BLaER1 (cell line): ENCODE measurements around the gene TGIF2.

Source experiments
- H3K27ac ChIP-seq: shearing (Covaris generic); formaldehyde crosslinking; 2 replicates; pipeline ENCODE4 v1.8.1; 2022
- H3K27me3 ChIP-seq: shearing (Covaris generic); formaldehyde crosslinking; 2 replicates; pipeline ENCODE4 v1.8.1; 2022
- H3K36me3 ChIP-seq: shearing (Covaris generic); formaldehyde crosslinking; 2 replicates; pipeline ENCODE4 v1.8.1; 2022
- H3K4me1 ChIP-seq: shearing (Covaris generic); formaldehyde crosslinking; 2 replicates; pipeline ENCODE4 v1.8.1; 2022
- H3K4me2 ChIP-seq: shearing (Covaris generic); formaldehyde crosslinking; 2 replicates; pipeline ENCODE4 v1.8.1; 2022
- H3K4me3 ChIP-seq: shearing (Covaris generic); formaldehyde crosslinking; 2 replicates; pipeline ENCODE4 v1.8.1; 2022
- H3K9ac ChIP-seq: shearing (Covaris generic); formaldehyde crosslinking; 2 replicates; pipeline ENCODE4 v1.8.1; 2022
- H3K9me3 ChIP-seq: shearing (Covaris generic); formaldehyde crosslinking; 2 replicates; pipeline ENCODE4 v1.8.1; 2022
- H4K20me1 ChIP-seq: shearing (Covaris generic); formaldehyde crosslinking; 2 replicates; pipeline ENCODE4 v1.8.1; 2022
- Cebpa-rat ChIP-seq: shearing (Covaris generic); IDR thresholded peaks from 2 replicates; pipeline ENCODE4 v1.8.1; 2022

TGIF2 gene

DNA sequence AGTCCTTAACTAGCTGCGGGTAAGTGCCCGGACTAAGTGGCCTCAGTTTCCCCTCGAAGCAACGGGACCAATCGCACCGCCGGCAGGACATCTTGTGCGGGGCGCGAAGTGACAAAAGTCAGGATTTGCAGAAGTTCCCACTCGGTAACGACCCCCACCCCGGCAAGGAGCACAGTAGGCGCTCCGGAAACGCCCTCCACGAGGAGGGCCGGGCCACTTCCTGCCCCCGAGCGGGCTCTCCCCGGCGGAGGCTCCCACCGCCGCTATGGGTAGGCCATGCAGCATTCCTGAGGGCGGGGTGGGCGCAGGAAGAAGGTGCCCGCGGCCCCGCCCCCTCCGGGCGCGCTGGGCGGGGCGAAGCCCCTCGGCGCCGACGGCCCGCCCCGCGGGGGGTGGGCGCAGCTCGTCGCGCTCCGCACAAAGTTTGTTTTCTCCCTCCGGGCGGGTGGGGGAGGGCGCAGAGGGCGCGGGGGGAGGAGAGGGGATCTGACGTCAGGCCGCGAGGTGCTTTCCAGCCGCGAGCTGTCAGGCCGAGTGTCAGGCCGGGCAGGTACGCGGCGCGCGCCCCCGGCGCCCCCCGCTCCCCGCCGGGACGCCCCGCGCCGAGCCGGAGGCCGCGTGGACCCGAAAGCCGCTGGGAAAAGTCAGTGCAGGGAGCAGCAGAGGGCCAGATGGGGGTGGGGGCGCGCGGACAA, at the start of gene TGIF2:
Gene TGIF2, plus strand, starts transcription at position 495 of the 695 bp plus-strand sequence. CDS start 5,178 bp downstream, outside the sequence.
- Histone ChIP-seq H4K20me1 (peaks cover 37% of the 10 kb centered on the region), H3K27me3 (no peaks in the 10 kb centered on the region), H3K4me2 (peak within 1 kb of the TSS; percentile 98), H3K4me1 (peaks cover 37% of the 10 kb centered on the region), H3K36me3 (peaks cover 23% of the 10 kb centered on the region), H3K4me3 (peak within 1 kb of the TSS; percentile 93), H3K9me3 (no peaks in the 10 kb centered on the region), H3K9ac (peak within 1 kb of the TSS; percentile 98), H3K27ac (peak within 1 kb of the TSS; percentile 97)
- no peak for TF ChIP-seq Cebpa-rat

DNA sequence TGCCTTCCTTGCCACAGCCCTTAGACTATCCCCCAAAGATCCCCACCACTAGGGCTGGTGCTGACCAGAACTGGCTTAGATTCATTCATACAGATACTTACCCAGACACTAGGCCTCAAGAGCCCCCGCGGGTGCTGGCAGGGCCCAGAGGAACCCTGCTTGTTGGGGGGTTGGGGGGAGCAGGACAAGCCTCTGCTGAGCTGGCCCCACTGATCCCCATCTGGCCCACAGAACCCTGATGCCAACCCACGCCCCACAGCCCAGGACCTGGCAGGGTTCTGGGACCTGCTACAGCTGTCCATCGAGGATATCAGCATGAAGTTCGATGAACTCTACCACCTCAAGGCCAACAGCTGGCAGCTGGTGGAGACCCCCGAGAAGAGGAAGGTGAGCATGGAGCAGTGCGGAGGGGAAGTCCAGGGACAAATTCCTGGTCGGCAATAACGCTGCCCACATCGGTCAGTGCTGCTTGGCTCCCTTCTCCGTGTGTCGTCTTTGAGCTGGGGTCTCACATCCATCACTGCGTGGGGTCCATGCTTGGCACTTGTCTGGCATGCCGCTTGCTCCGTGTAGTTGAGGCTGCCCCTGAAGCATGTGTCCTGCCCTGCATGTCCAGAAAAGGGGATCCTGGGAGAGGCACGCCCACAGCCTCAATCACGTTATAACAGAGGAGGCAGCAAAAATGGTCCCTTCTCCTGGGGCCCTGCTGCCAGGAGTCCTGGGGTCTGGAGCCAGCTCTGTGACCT, 47.6 kb upstream of the TGIF2 start:
- peaks cover 90% of the 10 kb centered on the region for H3K36me3 ChIP-seq
- no peak overlapping the region for H3K9ac ChIP-seq
- H4K20me1 ChIP-seq, result peaks cover 15% of the 10 kb centered on the region; the same call in 1 of the 2 replicates
- H3K4me1 ChIP-seq, result peaks cover 21% of the 10 kb centered on the region
- H3K9me3 ChIP-seq, result no peaks in the 10 kb centered on the region
- H3K27me3 ChIP-seq, result no peaks in the 10 kb centered on the region
- no peak for TF ChIP-seq Cebpa-rat
- H3K27ac ChIP-seq, result peak overlapping the region; percentile 51; the same call in 1 of the 2 replicates
- H3K4me2 ChIP-seq, result peak overlapping the region; percentile 19; the same call in 1 of the 2 replicates
- H3K4me3 ChIP-seq, result no peak overlapping the region

DNA sequence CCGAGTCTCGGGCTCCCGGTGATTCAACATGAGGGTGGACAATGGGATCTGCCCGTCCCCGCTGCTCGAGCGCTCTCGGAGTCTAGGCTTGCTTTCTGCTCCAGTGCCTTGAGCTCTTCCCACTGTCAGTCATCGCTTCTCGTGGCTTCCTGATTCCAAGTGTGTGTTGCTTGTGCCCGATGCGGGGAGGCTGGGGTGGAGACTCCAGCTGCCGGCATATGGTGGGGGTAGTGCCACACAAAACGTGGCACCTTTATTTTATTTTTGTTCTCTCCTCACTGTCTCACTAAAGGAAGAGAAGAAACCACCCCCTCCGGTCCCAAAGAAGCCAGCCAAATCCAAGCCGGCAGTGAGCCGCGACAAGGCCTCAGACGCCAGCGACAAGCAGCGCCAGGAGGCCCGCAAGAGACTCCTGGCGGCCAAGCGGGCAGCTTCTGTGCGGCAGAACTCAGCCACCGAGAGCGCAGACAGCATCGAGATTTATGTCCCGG, 46.8 kb upstream of the TGIF2 start:
- Histone ChIP-seq H3K4me3 (no peak overlapping the region), H3K36me3 (peaks cover 82% of the 10 kb centered on the region), H3K27me3 (no peaks in the 10 kb centered on the region), H4K20me1 (peaks cover 9% of the 10 kb centered on the region; the same call in 1 of the 2 replicates), H3K9me3 (no peaks in the 10 kb centered on the region), H3K27ac (peak overlapping the region; percentile 51; the same call in 1 of the 2 replicates), H3K9ac (no peak overlapping the region), H3K4me1 (peaks cover 21% of the 10 kb centered on the region), H3K4me2 (peak overlapping the region; percentile 19; the same call in 1 of the 2 replicates)
- TF ChIP-seq Cebpa-rat, result no peak

DNA sequence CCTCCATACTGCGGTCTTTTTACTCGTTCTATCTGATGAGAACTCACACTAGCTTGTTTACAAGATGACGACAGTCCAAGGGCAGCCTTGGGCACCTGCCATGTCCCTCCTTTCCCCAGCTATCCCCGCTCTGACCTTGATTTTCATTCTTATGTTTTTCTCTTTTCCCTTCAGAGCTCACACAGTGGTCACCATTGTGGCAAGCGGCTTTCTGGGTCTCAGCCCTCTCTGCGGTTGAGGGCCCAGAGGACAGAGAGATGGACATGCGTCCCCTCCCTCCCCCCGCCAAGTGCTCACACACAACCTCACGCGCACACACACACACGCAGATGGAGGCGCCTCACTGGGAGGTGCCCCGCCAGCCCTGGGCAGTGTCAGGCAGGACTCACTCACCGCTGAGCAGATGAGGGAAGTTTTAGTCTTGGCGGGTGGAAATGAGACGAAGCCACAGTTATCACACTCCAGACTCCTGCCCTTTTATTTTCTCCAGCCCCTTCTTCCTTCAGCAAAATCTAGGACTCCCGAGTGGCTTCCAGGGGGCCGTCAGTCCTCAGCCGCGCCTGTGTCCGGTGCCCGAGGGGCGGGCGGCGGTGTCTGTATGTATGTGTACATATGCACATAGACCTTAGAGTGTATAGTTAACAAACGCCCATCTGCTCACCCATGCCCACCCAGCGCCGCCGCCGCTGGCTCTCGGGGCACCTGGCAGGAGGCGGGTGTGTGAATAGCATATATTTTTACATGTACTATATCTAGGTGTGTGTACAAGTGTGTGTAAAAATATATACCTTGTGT, 45.9 kb upstream of the TGIF2 start:
- Histone ChIP-seq H3K9ac (no peak overlapping the region), H3K9me3 (no peaks in the 10 kb centered on the region), H3K27ac (no peak overlapping the region), H3K27me3 (no peaks in the 10 kb centered on the region), H3K4me3 (no peak overlapping the region), H3K4me2 (no peak overlapping the region), H3K36me3 (peaks cover 73% of the 10 kb centered on the region), H4K20me1 (0 out of 2 replicates have a peak, but pooled peaks cover under 1% of the 10 kb centered on the region), H3K4me1 (peaks cover 20% of the 10 kb centered on the region)
- TF ChIP-seq Cebpa-rat, result no peak

DNA sequence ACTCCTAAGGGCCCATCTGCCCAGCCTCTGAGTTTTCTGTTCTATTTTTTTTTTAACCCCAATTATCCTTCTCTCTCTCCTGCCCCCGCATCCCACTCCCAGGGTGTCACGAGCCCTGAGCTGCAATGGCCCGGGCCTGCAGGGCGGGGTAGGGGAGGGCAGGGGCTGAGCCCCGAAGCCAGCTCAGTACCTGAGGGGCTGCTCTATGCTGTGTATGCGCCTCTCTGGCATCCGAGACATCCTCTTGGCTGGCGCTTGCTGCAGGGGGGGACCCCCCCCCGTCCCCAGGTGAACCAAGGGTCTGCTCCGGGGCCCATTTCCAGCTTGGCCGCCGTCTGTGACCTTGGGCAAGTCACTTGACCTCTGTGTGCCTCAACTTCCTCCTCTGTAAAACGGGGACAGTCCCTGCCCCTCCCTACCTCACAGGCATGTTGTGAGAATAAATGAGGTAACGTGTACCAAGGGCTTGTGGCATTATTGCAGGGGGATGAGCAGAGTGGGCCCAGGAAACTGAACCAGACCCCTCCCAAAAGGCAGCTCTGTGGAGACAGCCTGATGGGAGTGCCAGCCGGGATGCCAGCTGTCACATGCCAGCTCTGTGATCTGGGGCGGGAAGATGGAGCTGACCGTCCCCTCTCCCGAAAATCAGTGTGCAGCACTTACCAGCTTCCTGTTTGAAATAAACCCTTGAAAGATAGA, 45.1 kb upstream of the TGIF2 start:
- H3K4me3 ChIP-seq, result no peak overlapping the region
- no peak for TF ChIP-seq Cebpa-rat
- no peak overlapping the region for H3K4me2 ChIP-seq
- no peak overlapping the region for H3K9ac ChIP-seq
- no peaks in the 10 kb centered on the region for H4K20me1 ChIP-seq
- H3K36me3 ChIP-seq, result peaks cover 67% of the 10 kb centered on the region
- H3K27me3 ChIP-seq, result no peaks in the 10 kb centered on the region
- no peaks in the 10 kb centered on the region for H3K9me3 ChIP-seq
- H3K27ac ChIP-seq, result no peak overlapping the region
- H3K4me1 ChIP-seq, result peaks cover 12% of the 10 kb centered on the region

DNA sequence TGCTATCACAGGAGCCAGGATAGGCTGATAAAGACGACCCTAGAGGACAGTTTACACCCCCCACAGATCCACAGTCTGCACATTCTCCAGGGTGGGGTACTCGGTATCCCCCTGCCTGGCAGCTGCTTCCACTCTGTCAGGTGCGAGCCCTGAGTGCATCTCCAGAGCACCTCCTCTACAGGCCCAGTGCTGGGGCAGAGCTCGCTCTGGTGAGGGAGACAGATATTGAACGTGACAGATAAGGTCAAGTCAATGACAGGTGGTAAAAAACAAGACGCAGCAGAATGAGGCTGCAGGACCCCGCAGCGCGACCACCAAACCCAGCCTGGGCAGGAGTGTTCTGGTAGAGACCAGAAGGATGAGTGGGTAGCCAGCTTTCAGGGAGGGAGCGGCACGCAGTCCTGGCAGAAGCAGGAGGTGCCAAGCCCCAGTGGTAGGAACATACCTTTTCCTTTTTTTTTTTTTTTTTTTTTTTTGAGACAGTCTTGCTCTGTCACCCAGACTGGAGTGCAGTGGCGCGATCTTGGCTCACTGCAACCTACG, 44.5 kb upstream of the TGIF2 start:
- TF ChIP-seq Cebpa-rat, result no peak
- Histone ChIP-seq H3K27me3 (no peaks in the 10 kb centered on the region), H3K4me1 (peaks cover 8% of the 10 kb centered on the region; the same call in 1 of the 2 replicates), H3K4me3 (no peak overlapping the region), H4K20me1 (no peaks in the 10 kb centered on the region), H3K27ac (no peak overlapping the region), H3K9me3 (no peaks in the 10 kb centered on the region), H3K4me2 (no peak overlapping the region), H3K36me3 (peaks cover 61% of the 10 kb centered on the region), H3K9ac (no peak overlapping the region)

DNA sequence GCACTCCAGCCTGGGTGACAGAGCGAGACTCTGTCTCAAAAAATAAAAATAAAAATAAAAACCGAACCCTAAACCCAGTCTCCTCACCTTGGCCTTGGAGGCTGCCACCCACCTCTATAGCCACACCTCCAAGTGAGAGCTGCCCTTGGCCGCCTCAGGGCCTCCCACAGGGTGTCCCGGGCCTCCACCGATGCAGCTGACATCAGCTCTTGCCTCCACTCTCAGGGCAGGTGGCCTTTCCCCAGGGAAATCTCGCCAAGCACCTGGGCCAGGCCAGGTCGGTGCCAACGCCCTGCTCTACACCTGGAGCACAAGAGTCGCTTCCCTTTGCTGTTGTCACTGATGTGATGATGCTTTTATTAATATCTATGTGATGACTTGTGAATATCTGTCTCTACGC, 41.0 kb upstream of the TGIF2 start:
- Histone ChIP-seq H3K4me1 (no peaks in the 10 kb centered on the region), H3K4me2 (no peak overlapping the region), H3K9ac (no peak overlapping the region), H3K27ac (no peak overlapping the region), H3K9me3 (no peaks in the 10 kb centered on the region), H3K27me3 (no peaks in the 10 kb centered on the region), H4K20me1 (no peaks in the 10 kb centered on the region), H3K4me3 (no peak overlapping the region), H3K36me3 (peaks cover 27% of the 10 kb centered on the region)
- TF ChIP-seq Cebpa-rat, result no peak

DNA sequence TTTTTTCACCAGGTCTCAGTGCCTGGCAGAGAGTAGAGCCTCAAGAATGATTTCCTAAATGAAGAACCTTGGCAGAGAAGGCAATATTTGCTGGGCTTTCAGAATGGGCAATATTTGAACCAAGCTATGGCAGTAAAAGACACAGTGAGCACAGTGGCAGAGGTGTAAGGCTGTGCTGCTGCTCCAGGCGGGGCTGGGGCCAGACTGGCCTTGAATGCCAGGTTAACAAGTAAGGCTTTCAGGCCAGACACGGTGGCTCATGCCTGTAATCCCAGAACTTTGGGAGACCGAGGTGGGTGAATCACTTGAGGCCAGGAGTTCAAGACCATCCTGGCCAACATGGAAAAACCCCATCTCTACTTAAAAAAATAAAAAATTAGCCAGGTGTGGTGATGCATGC, 40.6 kb upstream of the TGIF2 start:
- no peaks in the 10 kb centered on the region for H3K27me3 ChIP-seq
- no peak overlapping the region for H3K27ac ChIP-seq
- TF ChIP-seq Cebpa-rat, result no peak
- no peak overlapping the region for H3K4me3 ChIP-seq
- no peaks in the 10 kb centered on the region for H3K9me3 ChIP-seq
- no peaks in the 10 kb centered on the region for H3K4me1 ChIP-seq
- no peak overlapping the region for H3K9ac ChIP-seq
- no peaks in the 10 kb centered on the region for H4K20me1 ChIP-seq
- H3K36me3 ChIP-seq, result peaks cover 23% of the 10 kb centered on the region
- H3K4me2 ChIP-seq, result no peak overlapping the region
